ENCODE results near the gene EPHA8.

Gene EPHA8

DNA sequence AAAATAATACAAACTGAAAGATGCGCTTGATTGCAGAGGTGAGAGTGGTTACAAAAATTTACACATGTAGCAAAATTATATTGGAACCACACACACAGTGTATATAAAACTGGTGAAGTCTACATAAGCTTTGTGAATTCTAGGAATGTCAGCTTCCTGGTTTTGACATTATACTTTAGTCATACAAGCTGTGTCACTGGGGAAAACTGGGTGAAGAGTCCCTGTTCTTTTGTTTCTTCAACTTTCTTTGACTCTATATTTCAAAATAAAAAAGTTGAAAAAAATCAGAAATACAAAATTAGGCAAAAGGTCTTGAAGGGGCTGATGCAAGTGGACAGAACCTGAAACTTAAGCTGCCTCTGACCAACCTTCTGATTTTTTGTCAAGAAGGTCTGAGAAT, 83.1 kb downstream of the EPHA8 start:
- no peak for DNase-seq (ENCODE audit: low spot score)

DNA sequence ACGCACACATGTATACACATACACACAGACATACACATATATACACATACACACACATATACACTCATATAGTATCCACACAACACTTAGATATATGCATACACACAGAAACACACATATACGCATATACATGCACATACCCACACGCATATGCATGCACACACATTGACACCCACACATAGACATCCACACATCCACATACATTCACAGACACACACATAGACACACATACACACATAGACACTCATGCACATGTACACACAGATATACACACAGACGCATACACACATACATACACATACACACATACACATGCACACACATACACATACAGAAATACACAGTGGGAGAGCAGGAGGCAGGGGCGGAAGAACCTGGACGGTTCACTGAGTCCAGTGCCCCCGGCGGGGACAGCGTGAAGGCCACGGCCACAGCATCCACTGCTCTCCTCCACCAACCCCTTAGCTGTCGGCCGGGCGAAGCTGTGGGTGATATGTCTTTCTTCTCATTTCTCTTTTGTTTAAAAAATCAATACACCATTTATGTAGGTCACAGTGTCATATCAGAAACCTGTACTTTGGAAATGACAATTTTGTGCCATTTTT, 86.9 kb downstream of the EPHA8 start:
- no peak for DNase-seq (ENCODE audit: low spot score)

DNA sequence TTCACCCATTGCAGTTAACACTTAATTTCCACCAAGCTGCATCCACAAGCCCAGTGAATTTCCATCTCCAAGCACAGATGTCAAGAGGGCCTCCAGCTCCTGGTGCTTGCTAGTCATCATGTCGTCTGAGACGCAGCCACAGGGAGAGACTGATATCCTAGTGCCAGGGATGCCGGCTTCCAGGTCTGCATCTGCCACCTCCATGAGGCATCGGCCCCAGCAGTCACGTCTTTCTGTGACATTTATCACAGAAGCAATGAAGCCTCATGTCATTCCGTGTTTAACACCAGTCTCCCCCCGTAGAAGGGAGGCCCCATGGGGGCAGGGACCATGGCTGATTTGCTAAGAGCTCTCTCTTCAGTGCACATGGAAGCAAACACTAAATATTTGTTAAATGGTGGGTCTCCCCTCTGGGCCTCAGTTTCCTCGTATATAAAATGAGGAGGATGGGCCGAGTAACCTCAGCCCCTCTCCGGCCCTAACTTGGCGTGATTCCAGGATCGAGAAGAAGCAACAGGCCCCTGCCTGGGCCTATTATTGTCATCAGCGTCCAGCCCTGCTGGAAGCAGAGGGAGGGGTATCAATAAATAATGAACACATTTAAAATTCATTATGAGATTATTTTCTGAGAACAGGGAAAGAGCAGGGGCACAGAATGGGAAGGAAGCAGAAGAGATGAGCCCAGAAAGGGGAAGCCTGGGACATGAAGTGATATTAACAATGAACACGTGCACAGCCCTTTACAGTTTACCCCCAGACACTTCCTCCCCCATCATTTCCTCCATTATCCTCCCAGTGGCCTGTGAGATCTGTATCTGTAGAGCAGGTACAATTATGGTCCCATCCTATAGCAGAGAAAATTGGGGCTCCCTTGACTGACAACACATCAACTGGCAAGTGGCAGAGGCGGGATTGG, 88.9 kb downstream of the EPHA8 start:
- no peak for DNase-seq (ENCODE audit: low spot score)

DNA sequence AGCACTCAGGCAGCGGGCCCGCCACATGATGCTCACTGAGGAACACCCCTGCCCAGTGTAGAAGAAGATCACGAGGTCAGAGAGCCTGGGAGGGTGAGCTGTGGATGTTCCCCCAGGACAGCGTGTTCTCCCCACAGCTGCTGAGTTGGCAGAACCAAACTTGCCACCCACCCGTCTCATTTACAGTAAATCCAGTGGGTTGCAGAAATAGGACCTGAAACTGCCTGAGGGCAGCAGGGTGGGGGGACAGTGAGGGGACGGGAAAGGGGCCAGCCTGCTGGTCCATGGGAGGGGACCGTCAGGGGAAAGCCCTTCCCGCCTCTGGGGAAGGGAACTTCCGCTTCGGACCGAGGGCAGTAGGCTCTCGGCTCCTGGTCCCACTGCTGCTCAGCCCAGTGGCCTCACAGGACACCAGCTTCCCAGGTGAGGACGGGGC, 89.6 kb downstream of the EPHA8 start, which contains the start of gene C1QB:
TSS of gene C1QB (plus strand) at position 356 of the 436 bp plus-strand sequence. CDS start 6,227 bp downstream, outside the sequence.
- DNase-seq (ENCODE audit: low spot score) = no peak

All from CD4-positive, alpha-beta T cell treated with Interleukin-15 for 4 hours (primary cell).